GM19372 (cell line): ENCODE measurements around the gene FRZB.

Source experiments
- ATAC-seq: cut with Tn5 transposase; IDR thresholded peaks from one replicate; pipeline ENCODE4 v1.9.1; 2021; ENCODE audit warnings: mild to moderate bottlenecking, low read depth, moderate library complexity; ENCODE audit not compliant: unreplicated experiment

The FRZB gene

DNA sequence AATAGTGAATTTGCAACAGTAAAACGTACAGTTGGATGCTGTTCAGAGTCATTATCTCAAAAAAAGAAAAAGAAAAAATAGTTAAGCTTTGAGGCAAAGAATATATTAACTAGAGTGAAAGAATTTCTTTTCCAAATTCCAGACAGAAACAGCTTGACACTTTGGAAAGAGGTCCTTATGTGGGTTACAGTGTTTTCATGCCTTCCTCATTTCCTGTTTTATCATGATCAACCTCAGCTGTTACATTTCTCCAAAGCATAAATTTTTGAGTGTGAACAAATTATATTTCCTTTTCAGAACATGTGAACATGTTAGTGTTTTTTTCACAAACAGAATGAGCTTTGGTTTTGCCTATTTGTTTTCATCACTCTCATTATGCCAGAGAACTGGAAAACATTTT is 13.6 kb downstream of the FRZB start:
- ATAC-seq = no peak

DNA sequence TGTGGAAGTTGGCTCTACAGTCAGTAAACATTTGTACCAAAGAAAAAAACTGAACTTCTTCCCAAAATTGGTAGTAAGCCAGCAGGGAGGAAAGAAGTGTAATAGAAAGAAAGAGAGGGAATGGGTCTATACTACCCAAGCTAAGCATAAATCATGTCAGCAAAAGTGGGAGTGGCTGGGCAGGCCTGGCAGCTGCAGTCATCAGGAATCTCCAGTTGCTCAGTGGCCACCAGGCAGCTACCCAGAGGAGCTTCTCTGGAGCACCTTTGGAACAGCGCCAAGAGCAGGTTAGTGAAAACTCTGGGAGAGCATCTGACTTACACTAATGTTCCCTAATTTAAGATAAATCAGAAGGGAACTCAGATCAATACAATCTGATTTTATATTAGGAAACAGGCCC is 14.3 kb downstream of the FRZB start:
- ATAC-seq = no peak

DNA sequence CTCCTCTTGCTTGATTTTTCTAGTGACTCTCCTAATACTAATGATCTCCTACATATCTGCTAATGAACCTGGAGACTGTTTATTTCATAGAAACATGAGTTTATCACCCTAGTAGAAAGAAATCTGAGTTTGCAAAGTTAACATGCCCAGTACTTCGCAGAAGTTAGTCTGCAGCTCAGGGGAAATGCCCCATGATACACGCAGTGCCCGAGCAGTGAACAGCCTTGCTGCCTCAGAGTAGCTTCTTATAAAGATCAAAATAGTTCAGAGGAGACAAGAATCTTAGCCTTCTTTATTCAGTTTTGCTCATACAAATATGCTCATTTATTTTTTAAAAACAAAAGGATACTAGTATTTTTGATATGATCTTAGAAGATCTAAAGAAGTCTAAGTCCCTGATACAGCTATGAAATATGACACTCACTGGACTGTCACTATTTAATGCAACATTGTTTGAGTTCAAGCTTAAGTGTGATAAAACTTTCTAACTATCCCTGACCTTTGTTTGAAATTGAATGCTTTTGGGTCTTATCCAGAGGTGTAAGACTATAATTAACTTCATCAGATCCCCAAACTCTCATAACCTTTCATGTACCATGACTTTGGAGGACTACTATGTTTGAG is 20.5 kb downstream of the FRZB start:
- no peak for ATAC-seq

DNA sequence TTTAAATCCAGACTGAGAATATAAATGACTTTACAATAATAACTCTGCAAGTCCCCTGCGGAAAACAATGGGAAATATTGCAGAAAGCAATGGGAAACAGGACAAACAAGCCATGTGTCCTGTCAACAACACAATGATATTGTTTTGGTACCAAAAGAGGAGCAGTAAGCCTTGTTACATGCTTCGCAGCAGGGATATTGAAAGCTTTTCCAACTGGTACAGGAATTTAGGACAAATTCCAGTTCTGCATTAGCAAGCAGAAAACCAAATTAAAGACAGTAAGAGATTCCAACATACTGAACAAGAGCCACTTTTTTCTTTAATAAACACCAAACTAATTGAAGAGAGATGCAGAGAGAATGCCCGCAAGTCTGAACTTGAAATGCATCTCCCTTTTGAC is 30.0 kb downstream of the FRZB start:
- no peak for ATAC-seq

DNA sequence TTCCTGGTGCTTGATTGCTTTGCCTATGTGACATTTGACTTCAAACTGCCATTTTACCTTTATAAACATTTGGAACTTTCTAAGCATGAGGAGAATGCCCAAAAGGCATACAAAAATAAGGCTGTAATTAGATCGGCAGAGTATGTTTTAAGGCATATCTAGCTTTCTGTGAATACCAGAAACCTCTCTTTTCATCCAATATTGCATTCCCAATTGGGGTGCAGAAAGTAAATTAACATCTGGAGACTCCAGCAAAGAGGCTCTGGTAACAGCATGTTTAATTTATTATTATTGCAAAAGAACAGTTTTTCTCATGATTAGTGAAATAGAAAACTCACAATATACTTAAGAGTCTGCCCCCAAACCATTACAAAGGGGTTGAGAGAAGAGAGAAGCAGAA is 32.1 kb downstream of the FRZB start:
- ATAC-seq = no peak

DNA sequence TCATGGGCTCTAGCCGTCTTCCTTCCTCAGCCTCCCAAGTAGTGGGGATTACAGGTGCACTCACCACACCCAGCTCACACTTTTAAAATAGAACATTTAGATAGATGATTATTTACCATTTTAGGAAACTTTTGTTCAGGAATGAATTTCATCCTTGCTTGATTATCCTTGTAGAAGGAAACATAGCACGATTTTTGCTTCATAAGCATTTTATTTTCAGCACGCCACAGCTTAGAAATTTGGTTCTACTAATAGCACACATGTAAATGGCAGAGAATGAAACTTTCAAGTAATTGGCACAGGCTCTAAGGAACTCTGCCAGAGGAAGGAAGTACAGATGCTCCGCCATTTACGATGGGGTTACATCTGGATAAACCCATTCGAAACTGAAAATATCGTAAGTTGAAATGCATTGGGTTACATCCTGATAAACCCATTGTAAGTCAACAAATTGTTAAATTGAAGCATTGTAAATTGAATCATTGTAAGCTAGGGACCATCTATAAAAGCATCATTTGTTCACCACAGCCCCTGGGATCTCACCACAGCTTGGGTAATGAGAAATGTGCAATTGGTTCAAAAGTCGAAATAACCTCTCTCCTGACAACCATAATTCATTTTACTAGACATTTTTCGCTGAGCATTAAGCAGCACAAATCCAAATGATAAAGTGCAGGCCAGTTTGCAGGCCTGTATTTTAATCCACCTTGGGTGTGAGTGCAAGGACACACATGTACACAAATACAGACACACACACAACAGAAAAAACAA is 33.2 kb downstream of the FRZB start:
- ATAC-seq = no peak

DNA sequence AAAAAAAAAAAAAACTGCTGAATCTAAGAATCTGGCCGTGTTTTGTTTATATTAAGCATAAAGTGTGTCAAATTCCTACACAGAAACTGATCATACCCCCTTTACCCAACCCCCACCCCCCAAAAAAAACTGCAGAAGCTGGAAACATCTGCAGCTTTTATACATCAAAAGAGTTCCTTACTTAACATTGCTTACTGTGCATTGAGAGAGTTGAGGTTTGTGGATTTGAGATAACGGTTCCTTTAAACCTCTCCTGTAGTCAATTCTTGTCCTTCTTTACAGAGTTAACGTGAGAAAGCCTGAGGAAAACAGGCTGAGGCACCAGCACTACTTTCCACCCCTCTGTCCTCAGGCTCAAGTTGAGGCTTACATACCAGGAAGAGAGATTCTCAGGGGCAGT is 34.5 kb downstream of the FRZB start:
- ATAC-seq = no peak

DNA sequence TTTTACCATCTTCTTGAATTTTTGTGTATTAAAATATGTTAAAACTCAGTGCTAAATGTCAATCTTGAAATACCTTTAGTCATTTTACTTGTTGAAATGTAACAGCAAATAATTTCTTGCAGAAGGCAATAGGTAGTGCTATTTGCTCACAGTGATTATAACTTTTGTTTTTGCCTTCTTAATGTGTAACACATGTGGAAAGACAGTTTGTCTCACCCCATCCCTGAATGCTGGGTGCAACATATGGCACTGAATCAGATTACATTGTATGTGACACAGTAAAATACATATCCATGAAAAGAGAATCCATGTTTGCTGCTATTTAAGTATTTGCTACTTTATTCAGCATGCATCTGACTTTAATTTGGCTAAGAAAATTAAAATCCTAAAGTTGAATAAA is 35.3 kb downstream of the FRZB start:
- no peak for ATAC-seq

DNA sequence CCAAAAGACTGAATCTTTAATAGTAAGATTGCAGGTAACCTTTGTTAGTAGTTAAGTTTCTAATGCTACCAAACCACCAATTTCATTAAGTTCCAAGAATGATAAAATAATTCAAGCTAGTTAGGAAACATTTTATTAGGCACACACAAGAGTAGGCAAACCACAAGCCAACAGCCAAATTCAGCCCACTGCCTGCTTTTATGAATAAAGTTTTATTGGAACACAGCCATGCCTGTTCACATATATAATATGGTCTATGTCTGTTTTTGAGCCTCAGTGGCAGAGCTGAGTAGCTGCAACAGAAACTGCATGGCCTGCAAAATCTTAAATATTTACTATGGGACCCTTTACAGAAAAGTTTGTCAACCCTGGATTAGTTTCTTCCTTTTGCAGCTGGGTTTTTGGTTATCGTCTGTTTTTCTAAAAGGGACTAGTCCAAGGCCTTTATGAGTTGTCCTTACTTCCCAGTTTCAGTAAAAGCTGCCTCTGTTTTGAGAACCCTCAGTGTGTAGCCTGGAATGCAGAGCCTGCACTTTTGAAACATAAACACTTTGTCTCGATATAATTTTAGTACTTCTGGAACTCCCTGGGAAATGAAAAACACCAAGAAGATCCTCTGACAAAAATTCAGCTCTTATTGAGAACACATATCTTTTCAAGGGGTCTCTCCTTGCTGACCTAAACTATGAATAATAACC is 39.1 kb downstream of the FRZB start:
- ATAC-seq = no peak

DNA sequence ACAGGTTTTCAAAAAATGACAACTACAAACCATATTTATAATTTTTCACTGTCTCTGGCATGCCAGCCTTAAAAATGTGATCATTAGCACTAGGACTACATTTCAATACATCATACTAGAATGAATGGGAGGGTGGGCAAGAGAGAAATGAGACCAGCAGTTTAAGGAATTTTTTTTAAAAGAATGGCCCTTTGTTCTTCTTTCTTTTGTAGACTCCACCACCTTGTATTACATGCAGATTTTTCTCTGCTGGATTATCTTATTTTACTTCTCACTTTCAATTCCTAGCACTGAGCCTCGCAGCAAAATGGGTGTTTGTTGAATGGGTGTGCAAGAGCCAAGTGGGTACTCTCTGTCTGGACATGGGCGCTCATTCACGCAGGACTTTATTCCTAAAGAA is 39.9 kb downstream of the FRZB start:
- ATAC-seq = no peak

DNA sequence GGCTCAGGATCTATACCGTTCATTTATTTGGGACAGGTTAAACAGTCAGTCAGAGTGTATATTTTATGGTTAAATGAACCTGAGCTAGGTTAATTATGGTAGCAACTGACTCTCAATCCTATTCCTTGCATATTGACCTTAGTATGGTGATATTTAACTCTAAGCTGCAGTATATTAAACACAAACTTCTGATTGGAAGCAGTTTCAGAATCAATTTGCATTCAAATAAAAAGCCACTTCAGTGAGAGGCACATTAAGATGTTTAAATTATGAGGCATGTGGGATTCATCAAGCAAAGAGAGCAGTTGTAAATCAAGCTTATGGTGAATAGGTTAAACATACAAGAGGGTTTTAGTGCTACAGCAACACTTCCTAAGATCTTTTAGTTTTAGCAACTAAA is 40.4 kb downstream of the FRZB start:
- ATAC-seq = no peak

DNA sequence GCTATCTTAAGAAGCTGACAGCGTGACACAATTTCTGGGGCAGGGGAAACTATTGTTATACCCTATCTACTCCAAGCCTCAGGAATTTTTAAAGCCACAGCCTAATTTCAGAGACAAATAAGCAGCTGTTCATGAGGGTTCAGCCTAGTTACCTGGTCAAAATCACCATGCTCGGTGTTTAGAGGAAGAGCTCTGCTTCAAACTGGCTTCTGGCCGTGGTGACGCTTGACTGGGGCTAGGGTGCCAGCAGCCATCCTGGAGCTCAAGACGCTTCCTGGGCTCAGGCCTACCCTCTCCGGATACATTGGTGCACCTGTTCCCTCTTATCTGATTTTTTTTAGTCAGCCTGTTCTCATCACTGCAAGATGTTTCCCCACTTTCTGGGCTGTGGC is 41.7 kb downstream of the FRZB start:
- ATAC-seq = no peak

DNA sequence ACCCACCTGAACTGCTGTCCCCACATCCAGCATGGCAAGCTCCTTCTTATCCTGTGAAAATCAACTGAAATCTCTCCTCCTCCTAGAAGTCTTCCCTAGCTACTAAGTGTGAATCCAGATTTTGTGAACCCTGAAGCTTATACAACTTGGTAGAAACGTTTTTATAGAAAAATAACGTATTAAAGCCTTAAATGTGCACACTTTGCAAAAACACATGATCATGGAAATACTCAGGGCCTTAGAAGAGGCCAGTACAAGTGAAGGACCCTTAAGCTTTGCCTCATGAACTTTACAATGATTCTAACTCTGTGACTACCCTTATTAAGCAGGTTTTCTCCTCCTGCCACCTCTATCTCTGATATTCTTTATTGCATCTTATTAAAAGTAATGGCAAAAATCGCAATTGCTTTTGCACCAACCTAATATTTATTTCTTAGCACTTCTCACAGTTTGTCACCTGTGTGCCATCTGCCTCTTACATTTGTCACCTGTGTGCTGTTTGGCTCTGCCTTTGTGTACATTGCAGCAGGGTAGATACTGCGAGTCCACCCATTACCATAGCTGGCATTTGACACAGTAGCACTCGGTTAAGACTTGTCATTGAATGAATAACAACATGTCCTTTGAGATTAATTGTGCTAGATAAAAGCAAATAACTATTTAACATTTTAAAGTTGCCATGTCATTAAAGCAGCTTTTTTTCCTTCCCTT is 42.2 kb downstream of the FRZB start:
- ATAC-seq = no peak

DNA sequence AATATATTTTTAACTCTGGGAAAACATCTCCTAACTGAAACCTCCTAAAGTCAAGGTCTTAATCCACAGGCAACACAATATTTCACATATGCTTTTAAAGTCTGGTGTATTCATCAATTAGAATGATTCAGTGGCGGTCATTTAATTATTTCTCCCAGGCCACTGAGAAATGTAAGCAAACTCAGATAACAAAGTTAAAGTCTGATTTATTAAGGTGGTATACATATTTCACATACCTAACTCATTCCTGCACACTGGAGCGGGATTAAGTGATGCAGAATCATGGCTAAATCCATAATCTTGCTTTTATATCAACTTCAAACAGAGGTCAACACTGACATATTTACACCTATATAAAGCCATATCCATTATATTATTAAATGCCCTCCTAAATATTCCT is 43.7 kb downstream of the FRZB start:
- ATAC-seq = no peak

DNA sequence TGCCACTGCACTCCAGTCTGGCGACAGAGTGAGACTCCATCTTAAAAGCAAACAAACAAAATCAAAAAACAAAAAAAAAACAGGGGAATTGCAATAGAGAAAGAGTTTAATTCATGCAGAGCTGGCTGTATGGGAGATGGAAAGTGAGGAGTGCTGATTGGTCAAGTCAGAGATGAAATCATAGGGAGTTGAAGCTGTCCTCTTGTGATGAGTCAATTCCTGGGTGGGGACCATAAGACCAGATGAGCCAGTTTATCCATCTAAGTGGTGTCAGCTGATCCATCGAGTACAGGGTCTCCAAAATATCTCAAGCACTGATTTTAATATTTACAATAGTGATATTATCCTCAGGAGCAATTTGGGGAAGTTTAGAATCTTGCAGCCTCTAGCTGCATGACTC is 45.3 kb downstream of the FRZB start:
- no peak for ATAC-seq

DNA sequence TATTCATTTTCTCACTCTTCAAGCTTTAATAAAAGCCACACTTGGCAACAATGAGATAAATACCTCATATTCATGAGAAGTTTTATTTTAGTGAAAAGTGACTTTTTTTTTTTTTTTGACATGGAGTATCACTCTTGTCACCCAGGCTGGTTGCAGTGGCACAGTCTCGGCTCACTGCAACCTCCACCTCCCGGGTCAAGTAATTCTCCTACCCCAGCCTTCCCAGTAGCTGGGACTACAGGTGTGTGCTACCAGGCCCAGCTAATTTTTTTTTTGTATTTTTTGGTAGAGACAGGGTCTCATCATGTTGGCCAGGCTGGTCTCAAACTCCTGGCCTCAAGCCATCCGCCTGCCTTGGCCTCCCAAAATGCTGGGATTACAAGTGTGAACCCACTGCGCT is 47.0 kb downstream of the FRZB start:
- no peak for ATAC-seq

DNA sequence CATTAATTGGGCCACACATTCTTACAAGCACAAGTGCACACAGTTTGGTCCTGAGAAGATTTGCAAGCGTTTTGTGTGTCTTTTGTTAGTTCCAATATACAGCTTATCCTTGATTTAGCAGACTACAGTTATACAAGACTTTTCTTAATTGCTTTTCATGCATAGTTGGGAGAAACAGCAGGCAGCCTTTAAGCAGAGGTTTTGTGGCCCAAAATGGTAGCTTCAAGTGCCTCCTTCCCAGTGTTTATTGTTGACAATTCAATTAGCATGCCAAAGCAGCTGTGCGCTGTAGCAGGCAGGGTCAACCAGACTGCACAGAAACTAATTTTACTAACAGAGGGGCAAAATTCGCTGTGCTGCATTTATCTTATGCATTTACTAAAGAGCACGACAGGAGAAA is 47.5 kb downstream of the FRZB start:
- no peak for ATAC-seq

DNA sequence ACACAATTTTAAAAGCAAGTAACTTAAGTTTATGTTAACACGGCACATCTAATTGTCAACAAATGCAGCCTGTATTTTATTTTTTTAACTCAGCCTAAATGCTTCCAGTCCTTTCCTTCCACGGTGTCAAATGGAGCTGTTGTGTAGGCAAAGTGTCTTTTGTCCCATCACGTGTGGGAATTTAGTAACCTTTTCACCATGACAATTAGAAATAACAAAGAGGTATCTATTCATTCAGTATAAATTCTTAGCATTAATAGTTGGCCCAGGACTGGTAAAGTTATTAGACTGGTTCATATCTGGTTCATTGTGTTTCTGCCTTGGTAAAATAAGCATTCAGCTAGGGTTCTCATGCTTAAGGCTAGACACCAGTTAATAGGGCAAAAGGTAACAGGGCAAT is 47.9 kb downstream of the FRZB start:
- ATAC-seq = no peak

DNA sequence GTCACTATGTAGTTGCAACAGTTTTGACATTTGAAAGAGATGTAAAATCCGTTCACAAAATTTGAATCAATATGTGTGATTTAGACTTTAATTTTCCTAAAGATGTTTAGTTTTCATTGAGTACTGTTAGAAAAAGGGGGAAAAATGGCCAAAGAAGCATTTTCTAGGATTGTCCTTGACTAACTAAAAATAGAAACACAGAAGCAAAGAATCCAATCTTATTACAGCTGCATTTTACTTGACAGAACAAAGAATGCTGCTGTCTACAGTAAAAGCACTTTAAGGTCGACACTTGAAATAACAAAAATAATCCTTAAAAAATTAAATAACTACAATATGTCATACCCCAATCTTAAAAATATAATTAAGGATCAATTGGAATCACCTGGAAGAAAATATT is 48.9 kb downstream of the FRZB start:
- ATAC-seq = no peak

DNA sequence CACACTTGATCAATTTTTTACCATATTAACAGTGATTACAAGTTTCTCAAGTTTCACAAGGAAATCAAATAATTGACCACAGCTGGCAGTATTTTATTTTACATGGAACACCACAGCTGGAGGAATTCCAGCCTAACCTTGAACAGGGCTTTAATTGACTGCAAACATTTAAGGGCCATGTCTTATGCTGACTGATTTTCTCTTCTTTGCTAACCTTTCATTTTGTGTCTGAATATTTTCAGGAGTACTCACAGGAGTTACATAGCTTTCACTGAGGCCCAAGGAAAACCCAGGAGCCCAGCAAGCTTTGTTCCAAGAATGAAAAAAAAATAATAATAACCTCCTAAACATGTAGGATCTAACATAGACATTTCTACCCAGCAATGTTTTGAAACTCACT is 49.6 kb downstream of the FRZB start:
- ATAC-seq = no peak

DNA sequence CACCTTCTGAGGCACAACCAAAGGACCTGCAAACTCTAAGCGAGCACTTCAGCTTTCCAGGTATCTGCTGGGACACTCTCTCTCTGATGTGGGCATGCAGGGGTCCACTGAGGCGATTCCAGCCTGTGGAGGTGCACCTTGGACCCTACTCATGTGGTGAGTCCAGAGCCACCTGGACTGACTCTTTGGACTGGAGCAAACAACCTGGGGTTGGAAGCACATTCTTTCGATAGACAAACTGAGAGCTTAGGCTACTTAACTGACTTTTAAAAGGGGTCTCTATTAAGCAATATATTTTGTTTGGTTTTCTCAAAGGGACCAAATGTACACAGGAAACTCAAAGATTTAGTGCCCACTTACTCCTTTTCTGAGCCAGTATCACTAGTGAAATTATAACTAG is 51.6 kb downstream of the FRZB start:
- no peak for ATAC-seq
